H1 (cell line): Measurements from ENCODE around the gene USH2A.

ENCODE experiments used
- CTCF ChIP-seq, 3 experiments: IDR thresholded peaks; 1 replicate in 2 of 3; 2 replicates in 1 of 3; pipeline versions ENCODE4 v1.5.1 to v1.6.1; 2011; ENCODE audit warnings: low read length in 3 of 3, mild to moderate bottlenecking in 3 of 3, inconsistent platforms in 2 of 3, low read depth in 1 of 3, moderate library complexity in 1 of 3; ENCODE audit not compliant: insufficient read depth in 1 of 3; ENCODE audit errors: control extremely low read depth in 1 of 3
- EP300 ChIP-seq, 2 experiments: IDR thresholded peaks; 1 replicate in 1 of 2; 2 replicates in 1 of 2; pipeline ENCODE4 v1.6.1; 2011 to 2012; ENCODE audit warnings: low read depth in 2 of 2, low read length in 2 of 2, mild to moderate bottlenecking in 2 of 2, borderline replicate concordance in 1 of 2, inconsistent platforms in 1 of 2, moderate library complexity in 1 of 2
- FOSL1 ChIP-seq: IDR thresholded peaks from 2 replicates; pipeline ENCODE4 v1.6.1; 2011; ENCODE audit warnings: mild to moderate bottlenecking, low read depth, low read length, moderate library complexity; ENCODE audit not compliant: insufficient read depth
- POLR2AphosphoS5 ChIP-seq: IDR thresholded peaks from 2 replicates; pipeline ENCODE4 v1.6.1; 2011; ENCODE audit warnings: low read depth, low read length

GRCh38 chr1:215825056-215825455, 598.2 kb downstream of the USH2A start:
- no peak for TF ChIP-seq POLR2AphosphoS5
- no peak for TF ChIP-seq CTCF (IDR thresholded peaks at IDR 0.05; ENCODE audit: control extremely low read depth in 1 of 3, insufficient read depth in 1 of 3, low read depth in 1 of 3, low read length in 3 of 3)
- no peak for TF ChIP-seq FOSL1
- no peak for TF ChIP-seq EP300 (IDR thresholded peaks at IDR 0.05; ENCODE audit: borderline replicate concordance in 1 of 2, low read depth in 2 of 2, low read length in 2 of 2)
